ENCODE measurements around the gene ATM.

Gene ATM

DNA sequence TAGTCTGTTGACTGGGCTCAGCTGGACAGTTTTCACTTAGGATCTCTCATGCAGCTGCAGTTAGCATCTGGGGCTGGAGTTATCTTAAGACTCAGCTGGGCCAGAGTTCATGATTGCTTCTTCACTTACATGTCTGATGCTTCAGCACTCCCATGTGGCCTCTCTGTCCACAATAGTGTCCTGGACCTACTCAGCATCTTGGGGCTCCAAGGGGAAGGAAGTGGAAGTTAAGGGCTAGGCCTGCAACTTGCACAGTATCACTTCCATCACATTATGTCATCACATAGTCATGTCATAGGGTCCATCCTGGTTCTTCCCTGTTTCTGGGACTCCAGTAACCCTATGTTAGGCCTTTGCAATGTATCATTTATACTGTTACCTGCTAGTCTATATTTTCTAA, 128.6 kb downstream of the ATM start:
- TF ChIP-seq, protein P1, sequence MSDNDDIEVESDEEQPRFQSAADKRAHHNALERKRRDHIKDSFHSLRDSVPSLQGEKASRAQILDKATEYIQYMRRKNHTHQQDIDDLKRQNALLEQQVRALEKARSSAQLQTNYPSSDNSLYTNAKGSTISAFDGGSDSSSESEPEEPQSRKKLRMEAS (IDR thresholded peaks at IDR 0.05): no peak
- TF ChIP-seq RAD21 (IDR thresholded peaks at IDR 0.05; ENCODE audit: low read depth) (no peak), NFIC (IDR thresholded peaks at IDR 0.05) (no peak), TCF12 (IDR thresholded peaks at IDR 0.05; ENCODE audit: low read depth) (no peak), CREB1 (IDR thresholded peaks at IDR 0.05; ENCODE audit: low read depth) (no peak), CEBPB (IDR thresholded peaks at IDR 0.05) (no peak)
- TF ChIP-seq, protein P2, sequence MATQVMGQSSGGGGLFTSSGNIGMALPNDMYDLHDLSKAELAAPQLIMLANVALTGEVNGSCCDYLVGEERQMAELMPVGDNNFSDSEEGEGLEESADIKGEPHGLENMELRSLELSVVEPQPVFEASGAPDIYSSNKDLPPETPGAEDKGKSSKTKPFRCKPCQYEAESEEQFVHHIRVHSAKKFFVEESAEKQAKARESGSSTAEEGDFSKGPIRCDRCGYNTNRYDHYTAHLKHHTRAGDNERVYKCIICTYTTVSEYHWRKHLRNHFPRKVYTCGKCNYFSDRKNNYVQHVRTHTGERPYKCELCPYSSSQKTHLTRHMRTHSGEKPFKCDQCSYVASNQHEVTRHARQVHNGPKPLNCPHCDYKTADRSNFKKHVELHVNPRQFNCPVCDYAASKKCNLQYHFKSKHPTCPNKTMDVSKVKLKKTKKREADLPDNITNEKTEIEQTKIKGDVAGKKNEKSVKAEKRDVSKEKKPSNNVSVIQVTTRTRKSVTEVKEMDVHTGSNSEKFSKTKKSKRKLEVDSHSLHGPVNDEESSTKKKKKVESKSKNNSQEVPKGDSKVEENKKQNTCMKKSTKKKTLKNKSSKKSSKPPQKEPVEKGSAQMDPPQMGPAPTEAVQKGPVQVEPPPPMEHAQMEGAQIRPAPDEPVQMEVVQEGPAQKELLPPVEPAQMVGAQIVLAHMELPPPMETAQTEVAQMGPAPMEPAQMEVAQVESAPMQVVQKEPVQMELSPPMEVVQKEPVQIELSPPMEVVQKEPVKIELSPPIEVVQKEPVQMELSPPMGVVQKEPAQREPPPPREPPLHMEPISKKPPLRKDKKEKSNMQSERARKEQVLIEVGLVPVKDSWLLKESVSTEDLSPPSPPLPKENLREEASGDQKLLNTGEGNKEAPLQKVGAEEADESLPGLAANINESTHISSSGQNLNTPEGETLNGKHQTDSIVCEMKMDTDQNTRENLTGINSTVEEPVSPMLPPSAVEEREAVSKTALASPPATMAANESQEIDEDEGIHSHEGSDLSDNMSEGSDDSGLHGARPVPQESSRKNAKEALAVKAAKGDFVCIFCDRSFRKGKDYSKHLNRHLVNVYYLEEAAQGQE (IDR thresholded peaks at IDR 0.05; ENCODE audit: low read depth): no peak

DNA sequence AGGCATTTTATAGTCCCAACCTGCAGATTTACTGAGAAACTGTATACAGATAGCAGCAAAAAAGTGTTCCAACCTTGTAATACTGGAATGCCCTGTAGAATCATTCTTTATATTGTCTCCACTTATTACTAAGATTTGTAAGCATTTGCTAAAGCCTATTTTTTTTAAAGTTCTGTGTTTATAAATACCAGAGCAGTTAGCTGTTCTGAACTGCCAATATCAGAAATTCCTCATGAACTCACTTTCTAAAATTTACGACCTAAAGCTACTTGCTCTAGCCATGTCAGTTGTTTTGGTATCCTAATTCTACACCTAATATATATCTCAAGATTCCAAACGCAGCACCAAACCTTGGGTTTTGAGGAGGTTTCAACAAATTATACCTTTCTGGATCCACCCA, 141.3 kb downstream of the ATM start:
- TF ChIP-seq, protein P2 (IDR thresholded peaks at IDR 0.05; ENCODE audit: low read depth): no peak
- TF ChIP-seq CREB1 (IDR thresholded peaks at IDR 0.05; ENCODE audit: low read depth) (no peak), RAD21 (IDR thresholded peaks at IDR 0.05; ENCODE audit: low read depth) (no peak), EP300 (IDR thresholded peaks at IDR 0.05; ENCODE audit: borderline replicate concordance) (no peak), ZBTB7A (IDR thresholded peaks at IDR 0.05; ENCODE audit: low read depth) (no peak), TEAD4 (IDR thresholded peaks at IDR 0.05) (no peak), TAF1 (IDR thresholded peaks at IDR 0.05; ENCODE audit: low read depth) (no peak), FOXM1 (IDR thresholded peaks at IDR 0.05; ENCODE audit: borderline replicate concordance, low read depth) (no peak), EGR1 (IDR thresholded peaks at IDR 0.05) (no peak), CEBPB (IDR thresholded peaks at IDR 0.05) (no peak), USF1 (IDR thresholded peaks at IDR 0.05) (no peak), NFIC (IDR thresholded peaks at IDR 0.05) (no peak), YY1 (IDR thresholded peaks at IDR 0.05; ENCODE audit: low read depth) (no peak), TCF12 (IDR thresholded peaks at IDR 0.05; ENCODE audit: low read depth) (no peak)
- TF ChIP-seq, protein P1 (IDR thresholded peaks at IDR 0.05): no peak

DNA sequence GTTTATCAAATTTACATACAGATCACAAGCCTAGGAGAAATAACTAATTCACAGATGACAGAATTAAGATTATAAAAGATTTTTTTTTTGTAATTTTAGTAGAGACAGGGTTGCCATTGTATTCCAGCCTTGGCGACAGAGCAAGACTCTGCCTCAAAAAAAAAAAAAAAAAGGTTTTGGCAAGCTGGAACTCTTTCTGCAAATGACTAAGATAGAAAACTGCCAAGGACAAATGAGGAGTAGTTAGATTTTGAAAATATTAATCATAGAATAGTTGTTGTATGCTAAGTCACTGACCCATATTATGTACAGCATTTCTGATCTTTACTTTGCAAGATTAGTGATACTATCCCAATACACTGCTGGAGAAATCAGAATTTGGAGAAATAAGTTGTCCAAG, 145.3 kb downstream of the ATM start:
- TF ChIP-seq TEAD4 (IDR thresholded peaks at IDR 0.05) (no peak), EP300 (IDR thresholded peaks at IDR 0.05; ENCODE audit: borderline replicate concordance) (no peak), ZBTB7A (IDR thresholded peaks at IDR 0.05; ENCODE audit: low read depth) (no peak), NFIC (IDR thresholded peaks at IDR 0.05) (no peak)
- TF ChIP-seq, protein P2 (IDR thresholded peaks at IDR 0.05; ENCODE audit: low read depth): no peak

DNA sequence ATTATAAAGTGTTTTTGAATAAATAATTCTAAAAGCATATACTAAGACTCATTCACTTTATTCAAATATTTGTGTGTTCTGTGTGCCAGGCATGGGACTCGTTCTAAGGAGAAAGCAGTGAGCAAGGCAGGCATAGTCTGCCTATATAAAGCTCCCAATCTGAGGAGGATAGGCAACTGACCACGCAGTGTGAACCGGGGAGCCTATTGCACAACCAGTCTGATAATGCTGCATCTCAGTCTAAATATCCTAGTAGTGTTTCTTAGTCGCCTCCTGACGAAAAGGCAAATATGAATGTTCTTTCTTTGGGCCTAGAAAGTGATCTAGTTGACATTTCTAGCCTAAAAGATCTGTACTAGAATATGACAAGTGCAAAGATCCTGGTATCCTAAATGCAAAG, 146.2 kb downstream of the ATM start:
- TF ChIP-seq TEAD4 (IDR thresholded peaks at IDR 0.05) (no peak), RAD21 (IDR thresholded peaks at IDR 0.05; ENCODE audit: low read depth) (no peak), TCF12 (IDR thresholded peaks at IDR 0.05; ENCODE audit: low read depth) (no peak), USF1 (IDR thresholded peaks at IDR 0.05) (no peak), NFIC (IDR thresholded peaks at IDR 0.05) (no peak), EGR1 (IDR thresholded peaks at IDR 0.05) (no peak), CEBPB (IDR thresholded peaks at IDR 0.05) (no peak), CREB1 (IDR thresholded peaks at IDR 0.05; ENCODE audit: low read depth) (no peak), ZBTB7A (IDR thresholded peaks at IDR 0.05; ENCODE audit: low read depth) (no peak), TAF1 (IDR thresholded peaks at IDR 0.05; ENCODE audit: low read depth) (no peak), YY1 (IDR thresholded peaks at IDR 0.05; ENCODE audit: low read depth) (no peak), EP300 (IDR thresholded peaks at IDR 0.05; ENCODE audit: borderline replicate concordance) (no peak)
- TF ChIP-seq, protein P2 (IDR thresholded peaks at IDR 0.05; ENCODE audit: low read depth): no peak
- TF ChIP-seq, protein P1 (IDR thresholded peaks at IDR 0.05): no peak

Data from Ishikawa (cell line).